Keratinocyte (primary cell): ENCODE data around the gene SLC39A9. TPM values are rescaled to one million over a fixed set of nuclear protein-coding genes. Genes with fewer than 3 reads are reported as not detected.

Source experiments
- DNase-seq: peaks from one replicate; pipeline ENCODE4 v3.0.0-alpha.2; 2011; ENCODE audit warnings: low read depth, missing footprints, low spot score
- FAIRE-seq: peaks from 2 replicates; lab custom pipeline; 2011; peaks lifted over from hg19 to GRCh38; lab: Jason Lieb, UNC
- H2AFZ ChIP-seq: 2 replicates; pipeline ENCODE4 v1.6.0; 2012; ENCODE audit warnings: low read length, control low read depth, inconsistent platforms; ENCODE audit not compliant: control insufficient read depth
- H3K27ac ChIP-seq: 2 replicates; pipeline ENCODE4 v1.5.1; 2011; ENCODE audit warnings: low read length; ENCODE audit not compliant: control insufficient read depth, insufficient read depth
- H3K27me3 ChIP-seq: 3 replicates; pipeline ENCODE4 v1.6.0; 2011; ENCODE audit warnings: low read length; ENCODE audit not compliant: control insufficient read depth, insufficient read depth; ENCODE audit errors: extremely low read depth
- H3K36me3 ChIP-seq, 2 experiments: 2 replicates in 1 of 2; 3 replicates in 1 of 2; pipeline ENCODE4 v1.5.1; 2011; ENCODE audit warnings: low read length in 2 of 2, mild to moderate bottlenecking in 1 of 2; ENCODE audit not compliant: control insufficient read depth in 2 of 2, insufficient read depth in 2 of 2; ENCODE audit errors: extremely low read depth in 1 of 2
- H3K4me1 ChIP-seq: 3 replicates; pipeline ENCODE4 v1.5.1; 2011; ENCODE audit warnings: low read length; ENCODE audit not compliant: control insufficient read depth, insufficient read depth; ENCODE audit errors: extremely low read depth
- H3K4me2 ChIP-seq: 3 replicates; pipeline ENCODE4 v1.6.0; 2011; ENCODE audit warnings: low read depth, low read length; ENCODE audit not compliant: control insufficient read depth, insufficient read depth; ENCODE audit errors: extremely low read depth
- H3K4me3 ChIP-seq, 3 experiments: fragments of 200-600 bp in 1 of 3; sonication (generic) in 1 of 3; 2 replicates in 2 of 3; 3 replicates in 1 of 3; pipeline ENCODE4 v1.5.1; 2011 to 2016; ENCODE audit warnings: low read length in 3 of 3, mild to moderate bottlenecking in 3 of 3, control low read depth in 2 of 3, inconsistent platforms in 1 of 3, low read depth in 1 of 3, mixed read lengths in 1 of 3, mixed run types in 1 of 3, moderate library complexity in 1 of 3; ENCODE audit not compliant: control insufficient read depth in 2 of 3, insufficient read depth in 2 of 3; ENCODE audit errors: extremely low read depth in 1 of 3
- H3K79me2 ChIP-seq: 2 replicates; pipeline ENCODE4 v1.6.0; 2012; ENCODE audit warnings: low read length; ENCODE audit not compliant: control insufficient read depth, insufficient read depth
- H3K9ac ChIP-seq: 3 replicates; pipeline ENCODE4 v1.6.0; 2011; ENCODE audit warnings: low read length; ENCODE audit not compliant: control insufficient read depth, insufficient read depth; ENCODE audit errors: extremely low read depth
- H3K9me1 ChIP-seq: 3 replicates; pipeline ENCODE4 v1.6.0; 2011; ENCODE audit warnings: low read length; ENCODE audit not compliant: control insufficient read depth, insufficient read depth; ENCODE audit errors: extremely low read depth
- H3K9me3 ChIP-seq: 2 replicates; pipeline ENCODE4 v1.5.1; 2012; ENCODE audit warnings: low read depth, low read length; ENCODE audit not compliant: control insufficient read depth
- H4K20me1 ChIP-seq: 3 replicates; pipeline ENCODE4 v1.6.0; 2011; ENCODE audit warnings: low read length; ENCODE audit not compliant: control insufficient read depth, insufficient read depth; ENCODE audit errors: extremely low read depth
- EZH2 ChIP-seq: IDR thresholded peaks from one replicate; pipeline ENCODE4 v1.6.1; 2012; ENCODE audit warnings: inconsistent platforms, mild to moderate bottlenecking, low read length, moderate library complexity
- dilution Hi-C: fragments of 300-500 bp; cut with MboI; formaldehyde crosslinking; loops from one replicate; pipeline ENCODE4 v1.7.0; 2020; ENCODE audit warnings: low sequenced_read_pairs; ENCODE audit not compliant: extremely low pct_ligation_motif_present
- polyA plus RNA-seq, 5 experiments: library from polyadenylated mRNA; depleted of rRNA in 3 of 5; stranded (reverse) in 3 of 5; stranded (forward) in 1 of 5; unstranded in 1 of 5; fragments of >200 nt; gene quantifications; 1 replicate in 1 of 5; 2 replicates in 3 of 5; 3 replicates in 1 of 5; pipeline versions ENCODE4 v1.2.1 to v1.2.3, GENCODE V29; 2011 to 2012; ENCODE audit warnings: missing spikeins in 2 of 5, low read depth in 1 of 5, low replicate concordance in 1 of 5
- TF ChIP-seq, protein P1 (sequence below), 3 experiments: IDR thresholded peaks in 1 of 3; conservative IDR thresholded peaks in 1 of 3; optimal IDR thresholded peaks in 1 of 3; 2 replicates in 2 of 3; 3 replicates in 1 of 3; pipeline versions ENCODE3 to v1.5.1; 2011; ENCODE audit warnings: low read length in 3 of 3, mild to moderate bottlenecking in 3 of 3, moderate library complexity in 2 of 3, control low read depth in 1 of 3, inconsistent platforms in 1 of 3; ENCODE audit not compliant: insufficient read depth in 2 of 3; ENCODE audit errors: extremely low read depth in 1 of 3

Gene SLC39A9
- polyA plus RNA-seq, 1 donor (not counting 4 experiments of a cell fraction or from before 2014, with no cell fraction given): 58.8 TPM

DNA sequence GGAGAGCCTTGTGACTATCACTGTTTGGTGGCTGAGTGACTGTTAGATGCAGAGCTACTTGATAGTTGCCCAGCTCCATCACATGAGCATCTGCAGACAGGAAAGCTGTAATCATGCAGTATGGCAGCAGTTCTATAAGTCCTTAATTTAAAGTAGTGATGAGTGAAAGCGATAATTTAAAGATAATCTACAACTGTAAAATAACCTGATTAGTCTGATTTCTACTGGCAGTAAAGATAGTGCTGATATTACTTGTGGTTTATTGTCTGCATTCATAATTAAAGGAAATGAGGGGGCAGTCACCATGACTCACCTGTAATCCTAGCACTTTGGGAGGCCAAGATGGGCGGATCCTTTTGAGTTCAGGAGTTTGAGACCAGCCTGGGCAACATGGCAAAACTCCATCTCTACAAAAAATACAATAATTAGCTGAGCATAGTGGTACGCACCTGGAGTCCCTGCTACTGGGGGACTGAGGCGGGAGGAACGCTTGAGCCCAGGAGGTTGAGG lies 44.9 kb downstream of the SLC39A9 start:
- dilution Hi-C loops: no loop called here
- no peaks in the 10 kb centered on the region for H4K20me1 ChIP-seq
- no peak overlapping the region for H3K4me2 ChIP-seq
- no peaks in the 10 kb centered on the region for H3K27me3 ChIP-seq
- H3K9ac ChIP-seq: no peak overlapping the region
- peaks cover 9% of the 10 kb centered on the region for H3K4me1 ChIP-seq
- H3K79me2 ChIP-seq: no peaks in the 10 kb centered on the region
- no peak overlapping the region for H3K4me3 ChIP-seq
- no peak overlapping the region for H3K27ac ChIP-seq
- no peak for TF ChIP-seq EZH2
- TF ChIP-seq, protein P1, sequence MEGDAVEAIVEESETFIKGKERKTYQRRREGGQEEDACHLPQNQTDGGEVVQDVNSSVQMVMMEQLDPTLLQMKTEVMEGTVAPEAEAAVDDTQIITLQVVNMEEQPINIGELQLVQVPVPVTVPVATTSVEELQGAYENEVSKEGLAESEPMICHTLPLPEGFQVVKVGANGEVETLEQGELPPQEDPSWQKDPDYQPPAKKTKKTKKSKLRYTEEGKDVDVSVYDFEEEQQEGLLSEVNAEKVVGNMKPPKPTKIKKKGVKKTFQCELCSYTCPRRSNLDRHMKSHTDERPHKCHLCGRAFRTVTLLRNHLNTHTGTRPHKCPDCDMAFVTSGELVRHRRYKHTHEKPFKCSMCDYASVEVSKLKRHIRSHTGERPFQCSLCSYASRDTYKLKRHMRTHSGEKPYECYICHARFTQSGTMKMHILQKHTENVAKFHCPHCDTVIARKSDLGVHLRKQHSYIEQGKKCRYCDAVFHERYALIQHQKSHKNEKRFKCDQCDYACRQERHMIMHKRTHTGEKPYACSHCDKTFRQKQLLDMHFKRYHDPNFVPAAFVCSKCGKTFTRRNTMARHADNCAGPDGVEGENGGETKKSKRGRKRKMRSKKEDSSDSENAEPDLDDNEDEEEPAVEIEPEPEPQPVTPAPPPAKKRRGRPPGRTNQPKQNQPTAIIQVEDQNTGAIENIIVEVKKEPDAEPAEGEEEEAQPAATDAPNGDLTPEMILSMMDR (optimal IDR thresholded peaks at IDR 0.05 in 1 of 3, IDR thresholded peaks at IDR 0.05 in 1 of 3, conservative IDR thresholded peaks at IDR 0.05 in 1 of 3; ENCODE audit: extremely low read depth in 1 of 3, insufficient read depth in 2 of 3, low read length in 3 of 3): no peak
- H3K36me3 ChIP-seq: peaks cover 3% of the 10 kb centered on the region in 2 experiments
- no peaks in the 10 kb centered on the region for H3K9me3 ChIP-seq
- no peak for DNase-seq
- no peak for FAIRE-seq
- no peaks in the 10 kb centered on the region for H3K9me1 ChIP-seq
- H2AFZ ChIP-seq: no peak overlapping the region

DNA sequence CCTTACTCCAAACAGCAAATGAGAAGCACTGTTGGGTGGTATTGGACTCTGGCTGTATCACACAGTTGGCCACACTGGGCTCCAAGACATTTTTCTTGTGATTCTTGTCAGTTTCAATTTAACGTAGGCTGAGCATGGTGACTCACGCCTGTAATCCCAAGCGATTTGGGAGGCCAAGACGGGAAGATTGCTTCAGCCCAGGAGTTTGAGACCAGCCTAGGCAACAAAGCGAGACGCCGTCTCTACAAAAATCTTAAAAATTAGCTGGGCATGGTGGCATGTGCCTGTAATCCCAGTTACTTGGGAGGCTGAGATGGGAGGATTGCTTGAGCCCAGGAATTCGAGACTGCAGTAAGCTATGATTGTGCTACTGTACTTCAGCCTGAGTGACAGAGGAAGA lies 50.7 kb downstream of the SLC39A9 start:
- H3K79me2 ChIP-seq: no peaks in the 10 kb centered on the region
- TF ChIP-seq, protein P1 (optimal IDR thresholded peaks at IDR 0.05 in 1 of 3, IDR thresholded peaks at IDR 0.05 in 1 of 3, conservative IDR thresholded peaks at IDR 0.05 in 1 of 3; ENCODE audit: extremely low read depth in 1 of 3, insufficient read depth in 2 of 3, low read length in 3 of 3): no peak
- no peak for TF ChIP-seq EZH2
- dilution Hi-C loops: no loop called here
- no peaks in the 10 kb centered on the region for H3K9me1 ChIP-seq
- H3K4me1 ChIP-seq: no peaks in the 10 kb centered on the region
- DNase-seq (no peak), FAIRE-seq (no peak)
- H3K36me3 ChIP-seq: no peaks in the 10 kb centered on the region
- no peaks in the 10 kb centered on the region for H3K27me3 ChIP-seq
- no peaks in the 10 kb centered on the region for H3K9me3 ChIP-seq
- H2AFZ ChIP-seq: no peak overlapping the region
- H3K9ac ChIP-seq: no peak overlapping the region
- no peak overlapping the region for H3K4me2 ChIP-seq
- H3K27ac ChIP-seq: no peak overlapping the region
- no peaks in the 10 kb centered on the region for H4K20me1 ChIP-seq
- no peak overlapping the region for H3K4me3 ChIP-seq
